PC-9 (cell line): ENCODE measurements around the gene MTR. TPM values are rescaled to one million over a fixed set of nuclear protein-coding genes. Genes with fewer than 3 reads are reported as not detected.

Experiments
- BruUV-seq: library from RNA; stranded (reverse); fragments of 400-500 nt; replicated peaks from 2 replicates; lab custom pipeline; 2021; lab: Mats Ljungman, UMichigan
- CTCF ChIA-PET: fragments of 300-600 bp; sonication (Branson Sonifier 250); formaldehyde crosslinking; loops from one replicate; lab custom pipeline; 2022; ENCODE audit warnings: antibody characterized with exemption; lab: Charles Lee
- POLR2A ChIA-PET: fragments of 300-600 bp; sonication (Branson Sonifier 250); formaldehyde crosslinking; loops from one replicate; lab custom pipeline; 2022; ENCODE audit warnings: antibody characterized with exemption; ENCODE audit not compliant: unreplicated experiment; lab: Charles Lee
- DNase-seq, 2 experiments: peaks; one replicate each; pipeline versions ENCODE4 v3.0.0 to v3.0.0-alpha.2; 2015 to 2022; ENCODE audit warnings: mixed read lengths in 1 of 2
- H2AFZ ChIP-seq: fragments of 200-600 bp; sonication (generic); 2 replicates; pipeline ENCODE4 v1.8.1; 2017; ENCODE audit warnings: antibody characterized with exemption
- H3F3A ChIP-seq: fragments of 200-600 bp; sonication (generic); 2 replicates; pipeline ENCODE4 v1.8.1; 2017; ENCODE audit warnings: antibody characterized with exemption, mild to moderate bottlenecking, low read depth; ENCODE audit not compliant: insufficient read depth
- H3K27ac ChIP-seq: fragments of 200-600 bp; sonication (generic); 2 replicates; pipeline ENCODE4 v1.6.1; 2016; ENCODE audit warnings: mixed run types
- H3K27me3 ChIP-seq: fragments of 200-600 bp; sonication (generic); 2 replicates; pipeline ENCODE4 v1.6.1; 2016; ENCODE audit warnings: low read depth, mixed run types; ENCODE audit not compliant: insufficient read depth
- H3K36me3 ChIP-seq: fragments of 200-600 bp; sonication (generic); 2 replicates; pipeline ENCODE4 v1.6.1; 2016; ENCODE audit warnings: low read depth, mixed run types
- H3K4me1 ChIP-seq: fragments of 200-600 bp; sonication (generic); replicated peaks from 2 replicates; pipeline ENCODE4 v1.6.1; 2016; ENCODE audit warnings: mixed run types; ENCODE audit not compliant: insufficient read depth
- H3K4me2 ChIP-seq: fragments of 200-600 bp; sonication (generic); 2 replicates; pipeline ENCODE4 v1.6.1; 2017; ENCODE audit warnings: mixed run types
- H3K4me3 ChIP-seq: fragments of 200-600 bp; sonication (generic); 2 replicates; pipeline ENCODE4 v1.6.1; 2016; ENCODE audit warnings: mixed run types
- H3K79me2 ChIP-seq: fragments of 200-600 bp; sonication (generic); 2 replicates; pipeline ENCODE4 v1.6.1; 2017; ENCODE audit warnings: low read depth, mixed run types
- H3K9me2 ChIP-seq: fragments of 200-600 bp; sonication (generic); 2 replicates; pipeline ENCODE4 v1.8.1; 2017; ENCODE audit warnings: mild to moderate bottlenecking; ENCODE audit not compliant: insufficient read depth
- H3K9me3 ChIP-seq: fragments of 200-600 bp; sonication (generic); 2 replicates; pipeline ENCODE4 v1.8.1; 2016; ENCODE audit warnings: low read depth; ENCODE audit not compliant: insufficient read depth
- H4K20me1 ChIP-seq: fragments of 200-600 bp; sonication (generic); 2 replicates; pipeline ENCODE4 v1.8.1; 2017; ENCODE audit not compliant: insufficient read depth
- CTCF ChIP-seq: fragments of 200-600 bp; sonication (generic); conservative IDR thresholded peaks from 2 replicates; pipeline ENCODE4 v1.6.1; 2017; ENCODE audit warnings: mixed run types, antibody characterized with exemption, mild to moderate bottlenecking, moderate library complexity
- EZH2 ChIP-seq: fragments of 200-600 bp; sonication (generic); IDR thresholded peaks from 2 replicates; pipeline ENCODE4 v1.8.0; 2017; ENCODE audit warnings: antibody characterized with exemption, low read depth
- intact Hi-C: fragments of 100-400 bp; cut with micrococcal nuclease; formaldehyde crosslinking; loops from one replicate; pipeline ENCODE4 v1.10.0; 2022; ENCODE audit not compliant: unreplicated experiment
- total RNA-seq: library from RNA; stranded (reverse); gene quantifications from 2 replicates; pipeline ENCODE4 v1.2.3, GENCODE V29; 2021

MTR gene
- total RNA-seq, 1 experiment from 2014 or later = 20.9 TPM

- Histone ChIP-seq H3K27ac (no peak overlapping the region), H2AFZ (no peak overlapping the region), H3K4me1 (no peaks in the 10 kb centered on the region), H3K79me2 (no peaks in the 10 kb centered on the region), H4K20me1 (no peaks in the 10 kb centered on the region; the same call in 1 of the 2 replicates), H3K4me2 (no peak overlapping the region), H3K9me2 (no peaks in the 10 kb centered on the region), H3K4me3 (no peak overlapping the region), H3F3A (no peaks in the 10 kb centered on the region), H3K27me3 (no peaks in the 10 kb centered on the region), H3K36me3 (0 out of 2 replicates have a peak, but pooled peaks cover 3% of the 10 kb centered on the region), H3K9me3 (no peaks in the 10 kb centered on the region)
- CTCF ChIA-PET = no interaction called here
- no peak for DNase-seq
- intact Hi-C loops = no loop called here
- POLR2A ChIA-PET = no interaction called here
- no TSS peak for BruUV-seq
- TF ChIP-seq EZH2 = no peak
- no peak for TF ChIP-seq CTCF
Measured at GRCh38 chr1:236821091-236821627, 26.1 kb downstream of the MTR start.

GRCh38 chr1:236823559-236823958, 28.5 kb downstream of the MTR start:
- Histone ChIP-seq H3K27me3 (no peaks in the 10 kb centered on the region), H3F3A (no peaks in the 10 kb centered on the region), H2AFZ (no peak overlapping the region), H3K36me3 (0 out of 2 replicates have a peak, but pooled peaks cover 3% of the 10 kb centered on the region), H4K20me1 (no peaks in the 10 kb centered on the region; the same call in 1 of the 2 replicates), H3K27ac (no peak overlapping the region), H3K4me3 (no peak overlapping the region), H3K9me2 (no peaks in the 10 kb centered on the region), H3K9me3 (no peaks in the 10 kb centered on the region), H3K79me2 (no peaks in the 10 kb centered on the region), H3K4me1 (no peaks in the 10 kb centered on the region), H3K4me2 (no peak overlapping the region)
- ChIA-PET CTCF (no interaction called here), POLR2A (no interaction called here)
- DNase-seq = no peak
- no peak for TF ChIP-seq CTCF
- TF ChIP-seq EZH2 = no peak
- intact Hi-C loops = no loop called here
- BruUV-seq = no TSS peak

- BruUV-seq = no TSS peak
- no peak overlapping the region for H3K4me3 ChIP-seq
- H3F3A ChIP-seq = no peaks in the 10 kb centered on the region
- no peak overlapping the region for H2AFZ ChIP-seq
- H3K9me3 ChIP-seq = no peaks in the 10 kb centered on the region
- POLR2A ChIA-PET = no interaction called here
- no peaks in the 10 kb centered on the region for H3K27me3 ChIP-seq
- CTCF ChIA-PET = no interaction called here
- intact Hi-C loops = no loop called here
- DNase-seq = no peak
- H3K36me3 ChIP-seq = peaks cover 8% of the 10 kb centered on the region; the same call in 1 of the 2 replicates
- no peaks in the 10 kb centered on the region for H3K79me2 ChIP-seq
- no peaks in the 10 kb centered on the region for H3K9me2 ChIP-seq
- TF ChIP-seq EZH2 = no peak
- TF ChIP-seq CTCF = no peak
- H3K4me2 ChIP-seq = no peak overlapping the region
- no peaks in the 10 kb centered on the region for H3K4me1 ChIP-seq
- H4K20me1 ChIP-seq = no peaks in the 10 kb centered on the region
- no peak overlapping the region for H3K27ac ChIP-seq
Measured at GRCh38 chr1:236829085-236829484, 34.0 kb downstream of the MTR start.
